Stimulated activated CD8-positive, alpha-beta memory T cell treated with anti-CD3 and anti-CD28 coated beads, Interleukin-15, amount 100 ng/mL, for 1 hour (primary cell): Measurements from ENCODE around the gene LGALSL.

Experiments used
- DNase-seq: peaks from one replicate; pipeline ENCODE4 v3.0.0-alpha.2; 2020; ENCODE audit warnings: low read depth

LGALSL gene

DNA sequence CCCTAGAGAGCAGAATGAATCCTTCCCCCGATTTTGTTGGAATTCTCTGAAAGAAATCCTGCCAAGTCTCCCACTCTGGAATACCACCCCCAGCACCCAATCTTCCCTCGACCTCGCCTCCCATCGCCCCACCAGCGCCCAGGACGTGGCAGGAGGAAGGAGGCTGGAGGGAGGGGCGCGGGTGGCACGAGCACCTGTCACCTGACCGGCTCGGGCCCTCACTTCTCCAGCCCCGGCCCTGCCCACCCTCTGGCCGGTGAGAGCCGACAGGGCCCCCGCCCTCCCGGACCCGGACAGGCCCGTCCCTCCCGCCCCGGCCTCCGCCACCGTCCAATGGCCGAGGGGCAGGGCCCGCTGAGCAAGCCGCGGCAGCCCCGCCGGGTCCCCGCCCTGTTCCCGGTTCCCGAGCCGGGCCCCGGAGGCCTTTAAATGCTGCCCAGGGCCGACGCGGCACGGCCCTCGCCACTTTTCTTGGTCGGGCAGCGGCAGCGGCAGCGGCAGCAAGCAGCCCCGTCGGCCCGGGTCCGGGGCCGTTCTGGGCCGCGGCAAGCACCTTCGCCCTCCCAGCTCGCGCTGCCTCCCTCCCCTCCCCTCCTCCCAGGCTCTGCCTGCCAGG lies at the start of gene LGALSL:
LGALSL (plus strand) TSS at position 393 of the 616 bp plus-strand sequence. CDS start 384 bp downstream, outside the sequence.
- no peak for DNase-seq

DNA sequence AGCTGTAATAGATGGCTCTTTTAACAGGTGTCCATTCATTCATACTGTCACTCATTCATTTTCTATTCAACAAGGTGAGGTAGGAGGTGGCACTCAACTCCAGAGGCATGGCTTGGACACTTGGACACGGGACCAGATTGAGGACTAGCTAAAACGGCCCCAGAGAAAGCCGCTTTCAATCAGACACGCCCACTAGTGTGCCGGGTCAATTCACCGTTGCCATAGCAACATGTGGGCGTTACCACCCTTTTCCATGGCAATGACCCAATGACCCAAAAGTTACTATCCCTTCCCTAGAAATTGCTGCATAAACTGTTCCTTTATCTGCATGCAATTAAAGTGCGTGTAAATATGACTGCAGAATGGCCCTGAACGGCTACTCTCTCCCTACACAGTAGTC lies 49.2 kb upstream of the LGALSL start:
- DNase-seq = no peak

DNA sequence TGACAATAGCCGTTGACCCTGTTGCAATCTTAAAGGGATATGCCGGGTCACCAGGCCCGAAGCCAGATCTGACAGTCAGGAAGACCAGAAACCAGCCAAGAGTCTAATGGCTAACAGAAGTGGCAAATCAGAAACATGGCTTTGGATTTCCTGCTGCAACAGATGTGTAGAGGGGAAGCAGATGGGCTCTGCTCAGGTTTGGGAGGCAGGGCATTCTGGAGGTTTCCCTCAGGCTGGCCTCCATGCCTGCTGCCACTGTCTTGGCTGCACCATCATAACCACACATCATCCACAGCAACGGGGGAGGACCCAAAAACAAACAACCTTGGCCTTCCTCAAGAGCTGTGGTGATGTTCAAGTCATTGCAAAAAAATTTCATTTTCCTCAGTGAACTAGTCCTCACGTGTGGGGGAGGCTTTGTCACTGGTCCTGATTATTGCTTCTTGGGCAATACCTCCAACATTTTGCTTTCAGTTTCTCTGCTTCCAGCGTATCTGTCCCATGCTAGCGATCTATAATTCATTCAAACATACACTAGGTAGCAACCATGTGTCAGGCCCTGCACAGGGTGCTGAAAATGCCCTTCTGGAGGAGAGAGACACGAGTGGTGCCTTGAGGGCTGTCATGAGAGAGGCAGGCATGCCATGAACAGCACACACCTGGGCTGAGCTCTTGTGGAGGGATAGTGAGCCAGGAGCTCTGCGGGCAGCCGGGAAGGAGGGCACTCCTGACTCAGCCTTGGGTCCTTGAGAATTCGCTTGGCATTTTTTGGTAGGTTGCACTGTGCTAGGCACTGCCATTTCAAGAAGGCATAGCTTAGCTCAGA lies 48.2 kb upstream of the LGALSL start:
- DNase-seq = no peak

DNA sequence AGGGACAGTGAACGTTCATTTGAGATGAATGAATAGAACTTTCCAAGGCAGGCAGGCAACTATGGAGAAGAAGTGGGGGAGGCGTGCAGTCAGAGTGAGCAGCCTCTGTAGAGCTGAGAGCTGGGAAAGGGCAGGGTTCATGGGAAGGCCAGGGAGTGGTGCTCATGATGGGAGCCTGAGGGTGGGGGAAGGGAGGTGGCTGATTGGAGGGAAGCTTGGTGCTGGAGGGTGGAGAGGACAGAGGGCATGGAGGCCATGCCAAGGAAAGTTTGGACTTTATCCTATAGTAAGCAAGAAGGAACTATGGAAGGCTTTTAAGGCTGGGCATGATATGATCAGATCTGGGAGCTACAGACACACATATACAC lies 47.6 kb upstream of the LGALSL start:
- no peak for DNase-seq

DNA sequence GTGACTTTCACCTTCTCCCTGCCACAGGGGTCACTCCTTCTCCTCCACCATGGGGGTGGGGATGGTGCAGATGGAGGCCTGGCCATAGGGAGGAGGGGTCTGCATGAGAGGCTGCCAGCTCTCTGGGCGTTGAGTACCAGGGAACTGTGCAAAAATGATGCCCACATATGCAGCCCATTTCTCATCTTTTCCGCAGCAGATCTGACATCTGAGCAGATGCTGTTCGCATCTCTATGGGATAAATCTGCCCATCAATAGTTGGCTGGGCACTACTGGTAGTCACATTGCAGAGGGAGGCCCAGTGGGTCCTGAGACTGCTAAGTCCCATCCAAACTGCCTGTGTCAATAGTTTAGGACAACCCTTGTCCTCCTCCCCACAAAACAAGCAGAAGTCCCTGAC lies 45.9 kb upstream of the LGALSL start:
- no peak for DNase-seq

DNA sequence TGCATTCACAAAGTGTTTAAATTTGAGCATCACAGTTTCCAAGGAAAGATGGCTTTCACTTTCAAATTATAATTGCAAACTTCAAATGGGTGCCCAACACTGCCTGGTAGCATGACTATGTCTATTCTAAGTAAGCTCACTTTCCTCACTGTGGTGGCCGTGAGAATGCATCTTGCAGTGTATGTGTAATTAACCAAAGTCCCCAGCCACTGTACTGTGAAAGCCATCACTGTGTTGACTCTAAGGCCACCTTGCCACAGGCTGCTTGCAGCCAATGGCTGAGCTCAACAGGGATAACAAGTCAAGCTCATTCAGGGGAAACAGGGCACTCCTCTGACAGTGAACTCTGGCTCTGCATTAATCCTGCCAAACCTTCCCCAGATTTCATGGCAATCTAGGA lies 43.3 kb upstream of the LGALSL start:
- DNase-seq = no peak

DNA sequence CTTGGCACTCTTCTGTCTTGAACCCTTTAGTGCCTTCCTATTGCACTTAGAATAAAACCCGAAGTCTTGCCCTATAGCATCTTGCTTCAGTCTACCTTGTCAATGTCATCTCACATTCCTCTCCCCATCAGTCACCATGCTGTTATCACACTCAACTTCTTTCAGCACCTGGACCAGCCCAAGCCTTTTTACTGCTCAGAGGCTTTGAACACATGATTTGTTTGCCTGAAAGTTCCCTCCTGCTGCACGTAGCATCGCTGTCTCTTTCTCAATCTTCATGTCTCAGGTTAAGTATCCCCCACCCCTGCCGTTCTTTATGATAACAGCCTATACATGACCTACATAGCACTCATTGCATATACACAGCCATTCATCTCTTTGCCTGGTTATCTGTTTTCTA lies 41.3 kb upstream of the LGALSL start:
- DNase-seq = no peak

DNA sequence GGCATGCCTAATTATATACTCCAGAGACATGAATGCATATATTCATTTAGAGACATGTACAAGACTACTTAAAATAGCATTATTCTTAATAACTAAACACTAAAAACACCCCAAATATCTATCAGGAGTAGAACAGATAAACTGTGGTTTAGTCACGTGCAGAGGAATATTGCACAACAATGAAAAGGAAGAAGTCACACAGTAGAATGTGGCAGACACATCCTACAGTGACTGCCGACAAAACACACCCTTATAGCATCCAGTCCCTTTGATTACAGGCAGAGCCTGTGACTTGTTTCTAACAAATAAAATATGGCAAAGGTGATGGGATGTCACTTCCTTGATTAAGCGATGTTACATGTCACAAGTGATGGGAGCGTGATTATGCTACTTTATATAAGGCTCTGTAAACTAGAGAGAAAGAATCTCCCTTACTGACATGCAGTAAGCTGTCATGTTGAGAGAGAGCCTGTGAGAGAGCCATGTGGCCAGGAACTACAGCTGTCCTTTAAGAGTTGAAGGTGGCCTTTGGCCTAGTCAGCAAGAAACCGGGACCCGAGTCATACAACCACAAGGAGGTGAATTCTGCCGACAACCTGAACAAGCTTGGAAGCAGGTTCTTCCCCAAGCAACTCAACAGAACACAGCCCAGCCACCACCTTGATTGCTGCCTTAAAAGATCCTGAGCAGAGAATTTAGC lies 39.1 kb upstream of the LGALSL start:
- no peak for DNase-seq

DNA sequence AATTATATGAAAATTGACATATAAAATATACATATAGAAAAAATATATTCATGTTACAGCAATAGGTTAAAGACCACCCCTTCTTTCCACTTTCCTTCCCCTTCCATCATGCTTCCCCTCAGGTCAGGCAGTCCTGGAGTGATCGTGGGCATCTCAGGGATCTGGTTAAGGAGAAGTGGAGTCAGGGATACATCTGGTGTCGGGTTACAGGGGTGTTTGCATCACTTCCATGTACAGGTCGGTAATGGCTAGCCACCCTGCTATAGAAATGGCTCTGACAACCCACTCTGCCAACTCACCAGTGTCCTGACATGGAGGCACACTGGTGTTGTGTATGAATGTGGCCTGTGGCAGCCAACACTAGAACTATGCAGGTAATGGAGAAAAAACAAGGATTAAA lies 36.3 kb upstream of the LGALSL start:
- DNase-seq = no peak

DNA sequence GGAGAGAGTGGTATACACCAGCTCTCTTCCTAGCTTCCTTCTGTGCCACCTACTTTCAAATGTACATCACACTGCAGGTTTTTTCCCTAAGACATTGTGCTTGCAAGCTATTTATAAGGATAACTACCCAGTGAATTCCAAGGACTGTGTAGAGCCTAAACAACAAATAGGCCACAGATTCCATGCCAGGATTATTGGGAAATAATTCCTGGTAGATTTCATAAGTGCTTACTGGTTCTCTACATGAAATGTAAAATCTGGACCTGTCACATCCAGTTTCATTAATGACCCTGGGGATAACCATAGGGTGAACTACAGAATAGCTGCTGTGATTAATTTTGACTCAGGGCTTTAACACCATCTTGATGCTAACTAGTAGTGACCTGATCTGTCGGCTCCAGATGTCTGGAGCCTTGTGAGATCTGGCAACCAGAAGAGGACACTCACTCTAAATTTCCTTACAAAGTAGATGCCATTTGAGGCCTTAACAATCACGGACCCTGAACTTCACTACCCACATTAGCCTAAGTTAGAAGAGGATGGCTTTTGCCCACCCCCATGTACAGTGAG lies 34.3 kb upstream of the LGALSL start:
- DNase-seq = no peak

DNA sequence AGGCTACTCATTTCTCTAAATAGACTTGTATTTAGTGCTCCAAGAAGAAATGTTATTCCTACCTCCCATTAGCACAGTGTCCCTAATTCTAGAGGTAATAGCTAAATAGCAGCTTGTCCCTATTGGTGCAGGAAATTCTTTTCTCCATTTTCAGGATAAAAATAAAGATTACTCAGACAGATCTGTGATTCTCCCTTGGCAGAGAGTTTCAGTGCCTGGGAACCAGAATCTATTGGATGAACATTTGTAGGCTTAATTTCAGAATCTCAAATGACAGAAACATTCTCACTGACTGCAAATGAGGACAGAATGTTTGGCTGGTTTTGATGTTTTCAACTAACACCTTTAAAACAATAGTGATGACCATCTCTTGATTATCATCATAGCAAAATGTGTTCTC lies 33.3 kb upstream of the LGALSL start:
- DNase-seq = no peak

DNA sequence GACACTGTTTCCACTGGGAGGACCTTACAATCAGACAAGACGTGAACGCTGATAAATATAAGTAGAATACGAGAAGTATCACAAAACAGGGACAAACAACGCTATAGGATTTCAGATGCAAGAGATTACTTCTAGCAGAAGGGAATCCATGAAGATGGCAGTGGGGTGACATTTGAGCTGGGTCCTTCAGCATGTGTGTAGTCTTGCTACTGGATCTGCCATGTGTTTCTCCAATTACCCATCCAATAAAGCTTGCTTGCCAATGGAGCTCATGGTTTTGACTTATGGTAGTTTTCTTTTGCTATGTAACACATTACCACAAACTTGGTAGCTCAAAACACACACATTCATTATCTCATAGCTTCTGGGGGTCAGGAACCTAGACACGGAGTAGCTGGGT lies 32.8 kb upstream of the LGALSL start:
- no peak for DNase-seq

DNA sequence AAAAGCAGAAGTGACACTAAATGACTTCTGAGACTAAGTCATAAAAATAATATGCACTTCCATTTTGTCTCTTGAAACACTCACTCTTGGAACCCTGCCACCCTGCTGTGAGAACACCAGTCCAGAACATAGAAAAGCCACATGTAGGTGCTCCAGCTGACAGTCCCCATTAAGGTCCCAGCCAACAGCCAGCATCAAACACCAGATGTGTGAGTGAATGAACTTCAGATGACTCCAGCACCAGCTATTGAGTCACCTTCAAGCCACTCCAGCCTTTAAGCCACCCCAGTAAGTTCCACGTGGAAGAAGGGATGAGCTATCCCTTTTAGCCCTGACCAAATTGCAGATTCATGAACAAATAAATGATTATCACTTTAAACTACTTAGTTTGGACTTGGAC lies 31.5 kb upstream of the LGALSL start:
- no peak for DNase-seq

DNA sequence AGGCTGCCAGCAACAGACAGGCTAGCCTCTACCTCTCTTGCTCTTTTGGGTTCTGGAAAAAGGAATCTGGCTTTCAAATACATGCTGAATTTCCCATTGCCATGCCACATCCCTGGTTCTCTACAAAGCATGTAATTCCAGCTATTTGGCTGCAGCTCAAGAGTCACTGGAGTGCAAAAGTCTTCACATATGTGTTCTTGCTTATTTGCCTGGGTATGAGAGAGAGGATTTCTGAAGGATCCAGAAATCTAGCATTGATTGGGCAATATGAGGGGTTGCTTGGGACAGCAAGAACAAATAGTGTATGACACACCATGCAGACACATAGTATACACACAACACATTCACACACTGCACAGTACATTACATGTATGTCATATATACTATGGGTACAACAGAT lies 30.7 kb upstream of the LGALSL start:
- DNase-seq = no peak

DNA sequence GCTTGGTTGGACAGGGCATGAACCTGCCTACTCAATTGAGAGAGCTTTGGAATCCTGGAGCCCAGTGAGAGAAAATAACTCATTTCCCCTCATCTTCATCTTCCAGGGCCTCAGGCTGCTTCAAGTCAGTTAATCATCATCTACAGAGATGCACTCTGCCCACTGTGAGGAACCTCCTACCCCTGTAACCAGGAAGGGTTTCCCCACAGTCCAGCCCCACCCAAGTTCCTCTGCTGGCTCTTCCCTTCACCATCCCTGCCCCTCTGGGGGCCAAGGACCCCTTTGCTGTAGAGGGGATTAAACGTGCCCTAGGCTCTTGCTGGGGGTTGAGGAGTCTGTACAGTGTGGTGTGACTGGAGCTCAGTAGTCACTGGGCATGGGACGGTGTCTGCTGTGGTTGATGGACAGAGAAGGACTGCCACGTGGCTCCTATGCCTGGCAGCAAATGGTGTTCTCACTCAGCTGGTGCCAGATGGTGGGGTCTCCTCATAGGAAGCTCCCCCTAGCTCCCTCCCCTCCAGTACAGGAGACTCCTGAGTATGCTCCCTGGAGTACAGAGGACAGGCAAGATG lies 29.5 kb upstream of the LGALSL start:
- DNase-seq = no peak

DNA sequence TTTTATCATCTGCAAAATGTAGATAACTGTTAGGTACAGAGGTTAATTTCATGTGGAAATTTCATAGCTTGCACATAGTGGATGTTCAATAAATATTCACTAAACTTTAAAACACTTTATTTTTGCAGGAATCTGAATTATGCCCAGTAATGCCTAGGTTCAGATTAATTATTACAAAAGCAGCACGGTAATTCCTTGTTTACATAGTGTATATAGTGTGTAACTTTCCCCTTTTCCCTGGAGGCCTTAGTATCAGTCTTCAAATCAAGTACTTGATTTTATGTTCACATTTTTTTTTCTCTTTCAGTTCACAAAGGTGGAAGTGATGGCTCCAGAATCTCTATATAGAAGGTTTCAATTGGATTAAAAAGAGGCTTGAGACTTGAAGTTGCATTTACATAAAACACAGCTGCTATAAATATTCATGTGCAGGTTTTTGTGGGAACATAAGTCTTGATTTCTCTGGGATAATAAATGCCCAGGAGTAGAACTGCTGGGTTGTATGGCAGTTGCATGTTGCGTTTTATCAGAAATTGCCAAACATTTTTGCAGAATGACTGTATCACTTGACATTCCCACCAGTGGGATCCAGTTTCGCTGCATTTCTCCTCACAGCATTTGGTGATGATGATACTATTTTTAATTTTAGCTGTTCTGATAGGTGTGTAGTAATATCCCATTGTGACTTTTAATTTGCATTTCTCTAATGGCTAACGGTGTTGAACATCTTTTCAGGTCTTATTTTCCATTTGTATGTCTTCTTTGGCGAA lies 27.6 kb upstream of the LGALSL start:
- no peak for DNase-seq

DNA sequence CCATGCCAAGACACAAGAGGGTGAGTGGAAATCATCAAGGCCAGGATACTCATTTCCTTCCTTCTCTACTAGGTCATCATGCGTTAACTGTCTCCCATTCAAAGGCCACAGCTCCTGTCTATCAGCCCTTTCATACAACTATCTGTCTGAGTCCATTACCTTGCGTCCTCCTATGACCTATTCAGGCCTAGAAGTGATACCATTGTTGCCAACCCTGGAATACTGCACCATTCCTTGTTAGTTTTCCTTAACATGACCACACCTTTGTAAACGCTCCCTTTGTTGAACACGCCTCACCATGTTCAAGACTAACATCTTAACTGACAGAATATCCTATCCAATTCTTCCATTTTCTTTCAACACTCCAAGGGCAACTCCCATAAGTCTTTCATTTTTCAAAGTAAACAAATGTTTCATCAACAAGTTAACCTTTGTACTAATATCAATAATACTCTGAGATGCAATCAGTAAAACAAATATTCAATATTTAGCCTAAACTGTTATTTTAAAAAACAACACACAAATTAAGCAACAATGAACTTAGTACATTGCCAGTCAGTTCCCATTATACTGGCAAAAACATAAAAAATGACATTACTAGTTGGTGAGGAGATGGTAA lies 19.8 kb upstream of the LGALSL start:
- DNase-seq = no peak

DNA sequence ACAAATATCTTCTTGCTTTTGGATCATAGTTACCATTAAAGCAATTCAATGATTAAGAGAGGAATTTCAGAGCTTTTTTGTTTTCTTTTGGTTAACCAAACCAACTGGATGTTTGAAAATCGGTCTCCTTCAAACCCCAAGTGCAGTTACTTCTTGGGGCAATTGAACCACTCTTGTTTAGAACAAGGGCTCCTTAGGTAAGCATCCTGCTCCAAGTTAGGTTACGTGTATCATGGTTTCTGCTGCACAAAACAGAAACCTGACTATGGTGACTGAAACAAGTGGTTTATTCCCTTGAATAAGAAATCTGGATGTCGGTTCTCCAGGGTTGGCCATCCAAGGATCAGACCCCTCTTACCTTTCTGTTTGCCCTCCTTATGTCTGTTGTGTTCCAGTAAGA lies 16.1 kb upstream of the LGALSL start:
- DNase-seq = no peak

DNA sequence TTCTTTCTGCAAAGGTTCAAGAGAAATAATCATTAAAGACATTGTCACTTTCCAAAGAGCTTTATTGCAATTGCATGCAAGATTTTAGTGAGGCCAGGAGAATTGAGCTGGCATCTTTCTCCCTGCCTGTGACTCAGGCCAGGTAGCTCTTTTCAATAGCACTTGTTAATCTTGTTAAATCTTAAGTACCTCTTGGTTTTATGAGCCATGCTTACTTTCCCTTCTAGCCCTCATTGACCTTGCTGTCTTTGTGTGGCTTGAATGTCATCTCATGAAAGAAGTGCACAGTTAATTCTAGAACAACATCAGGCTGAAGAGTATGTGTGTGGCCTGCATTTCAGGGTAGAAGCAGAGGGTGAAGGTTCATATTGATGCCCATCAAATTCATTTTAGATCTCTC lies 14.8 kb upstream of the LGALSL start:
- DNase-seq = no peak

DNA sequence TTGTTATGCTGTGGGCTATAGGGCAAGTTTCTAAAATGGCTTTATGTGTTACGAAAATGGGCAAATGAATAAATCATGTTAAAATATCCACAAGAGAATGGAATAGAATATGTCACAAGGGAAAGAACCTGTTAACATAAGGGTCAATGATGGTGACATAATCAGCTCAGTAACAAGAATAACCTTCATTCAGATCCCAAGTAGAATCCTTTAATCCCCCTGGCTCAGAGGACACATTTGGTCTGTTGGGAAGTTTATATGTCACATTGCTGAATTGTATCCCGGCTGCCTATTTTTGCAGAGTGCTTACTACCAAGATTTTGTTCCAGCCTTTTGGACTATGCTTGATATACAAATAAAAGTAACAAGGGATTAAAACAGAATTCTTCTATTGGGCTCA lies 13.1 kb upstream of the LGALSL start:
- DNase-seq = no peak

DNA sequence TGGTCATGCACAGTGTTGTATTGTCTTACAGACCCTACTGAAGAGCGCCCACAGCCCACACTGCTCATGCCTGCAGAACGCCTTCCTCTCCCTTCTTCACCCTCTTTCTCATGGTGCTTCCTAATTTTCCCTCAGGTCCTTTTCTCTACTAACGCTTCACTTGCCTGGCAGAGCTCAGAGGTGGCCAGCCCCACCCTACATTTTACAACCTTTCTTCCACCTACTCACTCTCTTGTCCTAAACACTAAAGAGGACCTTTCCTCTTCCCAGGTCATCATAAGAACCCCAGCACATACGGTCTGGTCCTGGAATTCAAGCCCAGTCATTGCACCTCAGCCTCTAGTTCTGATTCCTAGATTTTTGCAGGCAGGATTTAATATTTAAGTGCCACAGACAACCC lies 11.7 kb upstream of the LGALSL start:
- no peak for DNase-seq
